Astrocyte (in vitro differentiated cells and primary cell): ENCODE results near the gene MYL12A. TPM values are rescaled to one million over a fixed set of nuclear protein-coding genes. Genes with fewer than 3 reads are reported as not detected.

Experiments
- DNase-seq: peaks from one replicate; pipeline ENCODE4 v3.0.0-alpha.2; 2010; ENCODE audit warnings: low read depth
- FAIRE-seq: peaks from 2 replicates; lab custom pipeline; 2011; peaks lifted over from hg19 to GRCh38; lab: Jason Lieb, UNC
- H2AFZ ChIP-seq: 2 replicates; pipeline ENCODE4 v1.6.0; 2012; ENCODE audit warnings: low read depth, low read length, inconsistent platforms
- H3K27ac ChIP-seq: 2 replicates; pipeline ENCODE4 v1.5.1; 2011; ENCODE audit warnings: low read depth, low read length, inconsistent platforms
- H3K27me3 ChIP-seq: 2 replicates; pipeline ENCODE4 v1.6.0; 2011; ENCODE audit warnings: low read length, inconsistent platforms; ENCODE audit not compliant: insufficient read depth
- H3K36me3 ChIP-seq: 2 replicates; pipeline ENCODE4 v1.5.1; 2011; ENCODE audit warnings: low read length, inconsistent platforms; ENCODE audit not compliant: insufficient read depth
- H3K4me1 ChIP-seq: 2 replicates; pipeline ENCODE4 v1.5.1; 2011; ENCODE audit warnings: low read length, inconsistent platforms; ENCODE audit not compliant: insufficient read depth
- H3K4me2 ChIP-seq: 2 replicates; pipeline ENCODE4 v1.6.0; 2012; ENCODE audit warnings: low read length, inconsistent platforms
- H3K4me3 ChIP-seq: 2 replicates; pipeline ENCODE4 v1.5.1; 2011; ENCODE audit warnings: low read depth, mild to moderate bottlenecking, low read length, inconsistent platforms; ENCODE audit not compliant: insufficient read depth
- H3K79me2 ChIP-seq: 2 replicates; pipeline ENCODE4 v1.6.0; 2012; ENCODE audit warnings: mild to moderate bottlenecking, low read length, inconsistent platforms; ENCODE audit not compliant: insufficient read depth
- H3K9ac ChIP-seq: 2 replicates; pipeline ENCODE4 v1.6.0; 2012; ENCODE audit warnings: mild to moderate bottlenecking, low read length, inconsistent platforms
- H3K9me3 ChIP-seq: 2 replicates; pipeline ENCODE4 v1.5.1; 2012; ENCODE audit warnings: low read depth, mild to moderate bottlenecking, low read length, inconsistent platforms; ENCODE audit not compliant: insufficient read depth
- H4K20me1 ChIP-seq: 2 replicates; pipeline ENCODE4 v1.6.0; 2012; ENCODE audit warnings: low read length, inconsistent platforms; ENCODE audit not compliant: insufficient read depth
- H3K27ac Mint-ChIP-seq: one replicate; pipeline ENCODE4 v1.8.0; 2021; ENCODE audit warnings: mild to moderate bottlenecking, mixed read lengths; ENCODE audit not compliant: unreplicated experiment
- H3K27me3 Mint-ChIP-seq: one replicate; pipeline ENCODE4 v1.8.0; 2021; ENCODE audit warnings: low read depth, mixed read lengths; ENCODE audit not compliant: unreplicated experiment
- H3K36me3 Mint-ChIP-seq: one replicate; pipeline ENCODE4 v1.8.0; 2021; ENCODE audit warnings: low read depth, mixed read lengths; ENCODE audit not compliant: unreplicated experiment
- H3K4me1 Mint-ChIP-seq: one replicate; pipeline ENCODE4 v1.8.0; 2021; ENCODE audit warnings: low read depth, mixed read lengths; ENCODE audit not compliant: unreplicated experiment
- H3K4me3 Mint-ChIP-seq: one replicate; pipeline ENCODE4 v1.8.0; 2021; ENCODE audit warnings: mild to moderate bottlenecking, moderate library complexity, mixed read lengths; ENCODE audit not compliant: unreplicated experiment
- H3K9me3 Mint-ChIP-seq: one replicate; pipeline ENCODE4 v1.8.0; 2021; ENCODE audit warnings: mild to moderate bottlenecking, mixed read lengths; ENCODE audit not compliant: unreplicated experiment
- CTCF ChIP-seq: IDR thresholded peaks from 2 replicates; pipeline ENCODE4 v1.5.1; 2011; ENCODE audit warnings: low read depth, mild to moderate bottlenecking, inconsistent platforms, low read length, moderate library complexity; ENCODE audit not compliant: insufficient read depth
- EZH2 ChIP-seq: IDR thresholded peaks from 2 replicates; pipeline ENCODE4 v1.6.1; 2012; ENCODE audit warnings: mild to moderate bottlenecking, low read length, inconsistent platforms; ENCODE audit not compliant: insufficient read depth
- total RNA-seq: library from RNA; stranded (reverse); gene quantifications from 2 replicates; pipeline ENCODE4 v1.2.1, GENCODE V29; 2021

The MYL12A gene
- total RNA-seq, 1 donor from 2014 or later, result 682 TPM

GRCh38 chr18:3268306-3268705, 20.7 kb downstream of the MYL12A start:
- no peak overlapping the region for H3K27ac ChIP-seq
- FAIRE-seq, result no peak
- H3K9ac ChIP-seq, result no peak overlapping the region
- H3K4me3 Mint-ChIP-seq, result peak overlapping the region; percentile 41
- peaks cover 6% of the 10 kb centered on the region for H3K36me3 ChIP-seq
- no peaks in the 10 kb centered on the region for H3K27me3 Mint-ChIP-seq
- no peaks in the 10 kb centered on the region for H3K9me3 ChIP-seq
- H4K20me1 ChIP-seq, result peaks cover 97% of the 10 kb centered on the region
- no peak for TF ChIP-seq CTCF
- TF ChIP-seq EZH2, result no peak
- no peaks in the 10 kb centered on the region for H3K9me3 Mint-ChIP-seq
- H3K36me3 Mint-ChIP-seq, result peaks cover 9% of the 10 kb centered on the region
- H2AFZ ChIP-seq, result no peak overlapping the region
- H3K4me3 ChIP-seq, result no peak overlapping the region
- H3K4me1 Mint-ChIP-seq, result peaks cover 56% of the 10 kb centered on the region
- H3K79me2 ChIP-seq, result peaks cover 100% of the 10 kb centered on the region
- no peak overlapping the region for H3K4me2 ChIP-seq
- H3K27ac Mint-ChIP-seq, result peak overlapping the region; percentile 35
- H3K4me1 ChIP-seq, result peaks cover 45% of the 10 kb centered on the region
- no peaks in the 10 kb centered on the region for H3K27me3 ChIP-seq
- DNase-seq, result no peak

- no peak overlapping the region for H3K4me3 ChIP-seq
- H3K9me3 ChIP-seq, result no peaks in the 10 kb centered on the region
- Mint-ChIP-seq H3K27ac (peak overlapping the region; percentile 60), H3K4me3 (peak overlapping the region; percentile 68), H3K27me3 (no peaks in the 10 kb centered on the region), H3K36me3 (peaks cover 14% of the 10 kb centered on the region), H3K4me1 (peaks cover 56% of the 10 kb centered on the region), H3K9me3 (no peaks in the 10 kb centered on the region)
- no peak overlapping the region for H2AFZ ChIP-seq
- peak overlapping the region; percentile 36 for H3K4me2 ChIP-seq
- H4K20me1 ChIP-seq, result peaks cover 96% of the 10 kb centered on the region
- no peak overlapping the region for H3K9ac ChIP-seq
- no peak for FAIRE-seq
- no peaks in the 10 kb centered on the region for H3K27me3 ChIP-seq
- H3K79me2 ChIP-seq, result peaks cover 100% of the 10 kb centered on the region
- H3K4me1 ChIP-seq, result peaks cover 36% of the 10 kb centered on the region
- H3K36me3 ChIP-seq, result peaks cover 12% of the 10 kb centered on the region
- TF ChIP-seq CTCF (no peak), EZH2 (no peak)
- peak overlapping the region; percentile 24 for H3K27ac ChIP-seq
- no peak for DNase-seq
Measured at GRCh38 chr18:3269241-3269913, 21.8 kb downstream of the MYL12A start.

- Histone ChIP-seq H3K4me3 (no peak overlapping the region), H2AFZ (no peak overlapping the region), H4K20me1 (peaks cover 96% of the 10 kb centered on the region), H3K9ac (no peak overlapping the region), H3K79me2 (peaks cover 100% of the 10 kb centered on the region), H3K36me3 (peaks cover 15% of the 10 kb centered on the region), H3K27me3 (no peaks in the 10 kb centered on the region), H3K27ac (no peak overlapping the region), H3K4me1 (peaks cover 33% of the 10 kb centered on the region), H3K9me3 (no peaks in the 10 kb centered on the region), H3K4me2 (peak overlapping the region; percentile 36)
- peaks cover 14% of the 10 kb centered on the region for H3K36me3 Mint-ChIP-seq
- DNase-seq (no peak), FAIRE-seq (no peak)
- no peaks in the 10 kb centered on the region for H3K27me3 Mint-ChIP-seq
- H3K9me3 Mint-ChIP-seq, result no peaks in the 10 kb centered on the region
- H3K4me3 Mint-ChIP-seq, result peak overlapping the region; percentile 8
- peaks cover 52% of the 10 kb centered on the region for H3K4me1 Mint-ChIP-seq
- H3K27ac Mint-ChIP-seq, result peak overlapping the region; percentile 60
- TF ChIP-seq EZH2 (no peak), CTCF (no peak)
Measured at GRCh38 chr18:3269914-3270299, 22.3 kb downstream of the MYL12A start.
